HepG2 (cell line): ENCODE measurements around the gene DSEL. TPM values are rescaled to one million over a fixed set of nuclear protein-coding genes. Genes with fewer than 3 reads are reported as not detected.

Experiments used
- CREM ChIP-seq, 2 experiments: sonication (generic) in 1 of 2; formaldehyde crosslinking in 1 of 2; IDR thresholded peaks; 2 replicates each; pipeline versions ENCODE4 v1.4.0 to v1.6.1; 2016 to 2020; ENCODE audit warnings: antibody characterized with exemption in 1 of 2, mild to moderate bottlenecking in 1 of 2, missing genetic modification reagents in 1 of 2
- HCFC1 ChIP-seq: fragments of 150-350 bp; IDR thresholded peaks from 2 replicates; pipeline ENCODE4 v1.6.1; 2014; ENCODE audit warnings: low read depth, low read length
- JUN ChIP-seq: sonication (generic); formaldehyde crosslinking; IDR thresholded peaks from 2 replicates; pipeline ENCODE4 v1.4.0; 2020; ENCODE audit warnings: mild to moderate bottlenecking, missing genetic modification reagents
- KLF11 ChIP-seq: IDR thresholded peaks from 2 replicates; pipeline ENCODE4 v1.6.1; 2016; ENCODE audit warnings: missing compliant biosample characterization
- MXD4 ChIP-seq: IDR thresholded peaks from 2 replicates; pipeline ENCODE4 v1.6.1; 2016; ENCODE audit warnings: mild to moderate bottlenecking, missing biosample characterization, missing genetic modification reagents
- PRMT3 ChIP-seq: sonication (generic); formaldehyde crosslinking; IDR thresholded peaks from 2 replicates; pipeline ENCODE4 v1.8.1; 2022; ENCODE audit warnings: low read depth, mild to moderate bottlenecking, moderate library complexity, missing genetic modification reagents, borderline replicate concordance
- RBM39 ChIP-seq: fragments of 200-400 bp; formaldehyde crosslinking; IDR thresholded peaks from one replicate; pipeline ENCODE4 v1.6.1; 2018; ENCODE audit warnings: antibody characterized with exemption, mild to moderate bottlenecking, low read depth, low read length; ENCODE audit not compliant: poor library complexity, severe bottlenecking
- SIN3B ChIP-seq: fragments of 150-350 bp; IDR thresholded peaks from 2 replicates; pipeline ENCODE4 v1.6.1; 2014; ENCODE audit warnings: low read length
- ZMYM4 ChIP-seq: sonication (generic); formaldehyde crosslinking; IDR thresholded peaks from 2 replicates; pipeline ENCODE4 v1.8.1; 2023; ENCODE audit warnings: mild to moderate bottlenecking, missing genetic modification reagents
- ZNF101 ChIP-seq: sonication (generic); formaldehyde crosslinking; IDR thresholded peaks from 2 replicates; pipeline ENCODE4 v1.4.0; 2020; ENCODE audit warnings: mild to moderate bottlenecking, low read depth, missing genetic modification reagents, borderline replicate concordance
- ZNF160 ChIP-seq: sonication (generic); formaldehyde crosslinking; IDR thresholded peaks from 2 replicates; pipeline ENCODE4 v1.8.0; 2022; ENCODE audit warnings: mild to moderate bottlenecking, inconsistent platforms, missing genetic modification reagents
- ZNF331 ChIP-seq: sonication (generic); formaldehyde crosslinking; IDR thresholded peaks from 2 replicates; pipeline ENCODE4 v1.4.0; 2020; ENCODE audit warnings: missing genetic modification reagents
- ZNF563 ChIP-seq: sonication (generic); formaldehyde crosslinking; IDR thresholded peaks from 2 replicates; pipeline ENCODE4 v1.8.0; 2022; ENCODE audit warnings: mild to moderate bottlenecking, moderate library complexity, missing genetic modification reagents
- ZNF576 ChIP-seq: sonication (generic); formaldehyde crosslinking; IDR thresholded peaks from 2 replicates; pipeline ENCODE4 v1.4.0; 2020; ENCODE audit warnings: mild to moderate bottlenecking, missing genetic modification reagents
- ZNF577 ChIP-seq: sonication (generic); formaldehyde crosslinking; IDR thresholded peaks from 2 replicates; pipeline ENCODE4 v1.4.0; 2020; ENCODE audit warnings: mild to moderate bottlenecking, low read depth, missing genetic modification reagents, borderline replicate concordance
- ZNF629 ChIP-seq: sonication (generic); formaldehyde crosslinking; conservative IDR thresholded peaks from 2 replicates; pipeline ENCODE4 v1.5.0; 2020; ENCODE audit warnings: missing genetic modification reagents
- ZNF687 ChIP-seq: sonication (generic); formaldehyde crosslinking; IDR thresholded peaks from 2 replicates; pipeline ENCODE4 v1.5.1; 2020; ENCODE audit warnings: mild to moderate bottlenecking, missing genetic modification reagents, moderate library complexity
- ZNF773 ChIP-seq: sonication (generic); formaldehyde crosslinking; IDR thresholded peaks from 2 replicates; pipeline ENCODE4 v1.4.0; 2020; ENCODE audit warnings: missing genetic modification reagents, borderline replicate concordance
- ZNF777 ChIP-seq: sonication (generic); formaldehyde crosslinking; IDR thresholded peaks from 2 replicates; pipeline ENCODE4 v1.4.0; 2020; ENCODE audit warnings: missing genetic modification reagents
- ZSCAN20 ChIP-seq: sonication (generic); formaldehyde crosslinking; IDR thresholded peaks from 2 replicates; pipeline ENCODE4 v1.4.0; 2020; ENCODE audit warnings: missing genetic modification reagents, mild to moderate bottlenecking, borderline replicate concordance
- polyA plus RNA-seq, 8 experiments: library from polyadenylated mRNA; depleted of rRNA in 3 of 8; stranded (reverse) in 7 of 8; unstranded in 1 of 8; fragments of >200 nt; fragmentation: Illumina TruSeq in 4 of 8; extraction: Trizol in 4 of 8; gene quantifications; 2 replicates each; pipeline versions ENCODE4 v1.2.1 to v1.2.3, GENCODE V29; 2011 to 2016; ENCODE audit warnings: low read depth in 4 of 8, missing spikeins in 1 of 8, mixed read lengths in 1 of 8; ENCODE audit not compliant: insufficient read depth in 1 of 8
- total RNA-seq, 5 experiments: library from RNA; depleted of rRNA; stranded (reverse); fragments of >200 nt; fragmentation: Illumina TruSeq; extraction: Trizol; gene quantifications; 2 replicates each; pipeline ENCODE4 v1.2.3, GENCODE V29; 2016; ENCODE audit warnings: low read depth in 1 of 5
- TF ChIP-seq, protein P1 (sequence below): IDR thresholded peaks from 2 replicates; pipeline ENCODE4 v1.6.1; 2016; ENCODE audit warnings: missing biosample characterization, missing genetic modification reagents, low read depth
- TF ChIP-seq, protein P2 (sequence below): sonication (generic); formaldehyde crosslinking; IDR thresholded peaks from 2 replicates; pipeline ENCODE4 v1.4.0; 2020; ENCODE audit warnings: mild to moderate bottlenecking, missing genetic modification reagents

The DSEL gene
- total and polyA plus RNA-seq, 2 of the 13 experiments (the other 11 are each of a cell fraction or from before 2014, with no cell fraction given): 0.07 to 0.11 TPM

GRCh38 chr18:67516539-67517443, at the start of gene DSEL (continued):
- TF ChIP-seq ZNF773 (no peak), ZNF160 (CRISPR knock-in tag) (no peak), HCFC1 (no peak), ZNF577 (CRISPR knock-in tag) (no peak), ZNF563 (0 out of 2 replicates have a peak, but pooled peaks have one; percentile 43), ZNF576 (CRISPR knock-in tag) (no peak), KLF11 (no peak), ZNF101 (CRISPR knock-in tag) (no peak), ZNF687 (CRISPR knock-in tag) (peak; percentile 83), PRMT3 (CRISPR knock-in tag) (no peak), ZNF777 (CRISPR knock-in tag) (peak; percentile 59; the same call in 1 of the 2 replicates), RBM39 (no peak), ZMYM4 (CRISPR knock-in tag) (no peak; the same call in 1 of the 2 replicates), SIN3B (no peak), JUN (no peak), ZNF331 (CRISPR knock-in tag) (no peak), ZNF629 (CRISPR knock-in tag) (no peak), MXD4 (no peak), ZSCAN20 (CRISPR knock-in tag) (no peak), CREM (IDR thresholded peaks at IDR 0.05) (no peak), CREM (CRISPR knock-in tag; IDR thresholded peaks at IDR 0.05) (no peak)
- TF ChIP-seq, protein P1, sequence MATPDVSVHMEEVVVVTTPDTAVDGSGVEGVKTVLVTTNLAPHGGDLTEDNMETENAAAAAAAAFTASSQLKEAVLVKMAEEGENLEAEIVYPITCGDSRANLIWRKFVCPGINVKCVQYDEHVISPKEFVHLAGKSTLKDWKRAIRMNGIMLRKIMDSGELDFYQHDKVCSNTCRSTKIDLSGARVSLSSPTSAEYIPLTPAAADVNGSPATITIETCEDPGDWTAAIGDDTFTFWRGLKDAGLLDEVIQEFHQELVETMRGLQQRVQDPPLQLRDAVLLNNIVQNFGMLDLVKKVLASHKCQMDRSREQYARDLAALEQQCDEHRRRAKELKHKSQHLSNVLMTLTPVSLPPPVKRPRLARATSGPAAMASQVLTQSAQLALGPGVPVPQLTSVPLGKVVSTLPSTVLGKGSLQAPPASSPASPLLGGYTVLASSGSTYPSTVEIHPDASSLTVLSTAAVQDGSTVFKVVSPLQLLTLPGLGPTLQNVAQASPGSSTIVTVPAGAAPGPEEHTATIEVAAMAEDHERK (CRISPR knock-in tag): no peak
- TF ChIP-seq, protein P2, sequence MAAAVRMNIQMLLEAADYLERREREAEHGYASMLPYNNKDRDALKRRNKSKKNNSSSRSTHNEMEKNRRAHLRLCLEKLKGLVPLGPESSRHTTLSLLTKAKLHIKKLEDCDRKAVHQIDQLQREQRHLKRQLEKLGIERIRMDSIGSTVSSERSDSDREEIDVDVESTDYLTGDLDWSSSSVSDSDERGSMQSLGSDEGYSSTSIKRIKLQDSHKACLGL (CRISPR knock-in tag): no peak
